Measurements from ENCODE around the gene FTO.

GRCh38 chr16:54193013-54193664 lies 489.2 kb downstream of the FTO start:
- TF ChIP-seq POLR2A (IDR thresholded peaks at IDR 0.05) (no peak), EP300 (IDR thresholded peaks at IDR 0.05) (no peak), CTCF (IDR thresholded peaks at IDR 0.05) (no peak)

Data from tibial nerve (tissue), 4 donors.